AG04449 (cell line): ENCODE results near the gene NTHL1.
A peak's percentile ranks its signal among the peaks of the same experiment; 100 is the strongest.

Source experiments
- CTCF ChIA-PET: fragments of 350-600 bp; formaldehyde crosslinking; extraction: SDS; loops from one replicate; lab custom pipeline; 2021; ENCODE audit warnings: antibody characterized with exemption; lab: Yijun Ruan, JAX
- POLR2A ChIA-PET: fragments of 400-600, 350-600 bp; formaldehyde crosslinking; extraction: SDS; loops from one replicate; lab custom pipeline; 2020; ENCODE audit warnings: antibody characterized with exemption, inconsistent platforms; lab: Yijun Ruan, JAX
- DNase-seq: peaks from one replicate; pipeline ENCODE4 v3.0.0-alpha.2; 2010; ENCODE audit warnings: low read depth, low spot score
- H3K4me3 ChIP-seq: 2 replicates; pipeline ENCODE4 v1.5.1; 2011; ENCODE audit warnings: low read depth, mild to moderate bottlenecking, control low read depth, low read length
- TF ChIP-seq, protein P1 (sequence below): IDR thresholded peaks from one replicate; pipeline ENCODE4 v1.5.1; 2011; ENCODE audit warnings: mild to moderate bottlenecking, moderate library complexity, low read length, control low read depth, inconsistent platforms; ENCODE audit not compliant: insufficient read depth; ENCODE audit errors: missing control alignments

NTHL1 gene

DNA sequence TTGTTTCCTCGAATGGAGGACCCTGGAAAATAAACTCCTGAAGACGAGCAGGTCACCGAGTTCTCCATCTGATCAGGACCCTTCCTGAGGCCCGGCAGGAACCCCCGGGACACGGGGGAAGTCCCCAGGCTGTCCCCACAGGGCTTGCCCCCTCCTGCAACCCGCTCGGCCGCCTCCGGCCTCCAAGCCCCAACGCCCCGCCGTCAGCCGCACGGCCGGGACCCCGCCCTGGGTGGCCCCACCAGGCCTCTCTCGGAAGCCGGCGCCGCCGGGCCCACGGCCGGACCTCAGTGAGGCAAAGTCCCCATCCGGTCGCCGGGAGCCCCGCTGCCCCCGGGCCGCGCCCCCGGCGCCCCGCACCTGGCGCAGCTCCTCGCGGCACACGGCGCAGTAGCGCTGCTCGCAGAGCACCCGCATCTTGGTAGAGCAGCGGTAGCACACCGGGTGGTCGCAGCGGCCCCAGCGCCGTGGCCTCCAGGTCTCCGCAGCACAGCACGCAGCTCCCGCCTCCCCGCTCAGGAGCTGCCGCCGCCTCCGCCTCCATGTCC is 38.4 kb downstream of the NTHL1 start:
- POLR2A ChIA-PET, result interaction anchor here (0.6 to 1.2 kb wide), 5 partner anchors 14 to 146 kb away, joined by 3 read pairs; partner anchors contain the start of genes RPS2 and TRAF7
- H3K4me3 ChIP-seq, result peak overlapping the region; percentile 72
- no peak for DNase-seq
- TF ChIP-seq, protein P1, sequence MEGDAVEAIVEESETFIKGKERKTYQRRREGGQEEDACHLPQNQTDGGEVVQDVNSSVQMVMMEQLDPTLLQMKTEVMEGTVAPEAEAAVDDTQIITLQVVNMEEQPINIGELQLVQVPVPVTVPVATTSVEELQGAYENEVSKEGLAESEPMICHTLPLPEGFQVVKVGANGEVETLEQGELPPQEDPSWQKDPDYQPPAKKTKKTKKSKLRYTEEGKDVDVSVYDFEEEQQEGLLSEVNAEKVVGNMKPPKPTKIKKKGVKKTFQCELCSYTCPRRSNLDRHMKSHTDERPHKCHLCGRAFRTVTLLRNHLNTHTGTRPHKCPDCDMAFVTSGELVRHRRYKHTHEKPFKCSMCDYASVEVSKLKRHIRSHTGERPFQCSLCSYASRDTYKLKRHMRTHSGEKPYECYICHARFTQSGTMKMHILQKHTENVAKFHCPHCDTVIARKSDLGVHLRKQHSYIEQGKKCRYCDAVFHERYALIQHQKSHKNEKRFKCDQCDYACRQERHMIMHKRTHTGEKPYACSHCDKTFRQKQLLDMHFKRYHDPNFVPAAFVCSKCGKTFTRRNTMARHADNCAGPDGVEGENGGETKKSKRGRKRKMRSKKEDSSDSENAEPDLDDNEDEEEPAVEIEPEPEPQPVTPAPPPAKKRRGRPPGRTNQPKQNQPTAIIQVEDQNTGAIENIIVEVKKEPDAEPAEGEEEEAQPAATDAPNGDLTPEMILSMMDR, result no peak
- CTCF ChIA-PET, result interaction anchor here (2.0 to 10.6 kb wide), 4 partner anchors 11 to 131 kb away, joined by 5 to 176 read pairs (median 7); partner anchors contain the start of gene PKD1

DNA sequence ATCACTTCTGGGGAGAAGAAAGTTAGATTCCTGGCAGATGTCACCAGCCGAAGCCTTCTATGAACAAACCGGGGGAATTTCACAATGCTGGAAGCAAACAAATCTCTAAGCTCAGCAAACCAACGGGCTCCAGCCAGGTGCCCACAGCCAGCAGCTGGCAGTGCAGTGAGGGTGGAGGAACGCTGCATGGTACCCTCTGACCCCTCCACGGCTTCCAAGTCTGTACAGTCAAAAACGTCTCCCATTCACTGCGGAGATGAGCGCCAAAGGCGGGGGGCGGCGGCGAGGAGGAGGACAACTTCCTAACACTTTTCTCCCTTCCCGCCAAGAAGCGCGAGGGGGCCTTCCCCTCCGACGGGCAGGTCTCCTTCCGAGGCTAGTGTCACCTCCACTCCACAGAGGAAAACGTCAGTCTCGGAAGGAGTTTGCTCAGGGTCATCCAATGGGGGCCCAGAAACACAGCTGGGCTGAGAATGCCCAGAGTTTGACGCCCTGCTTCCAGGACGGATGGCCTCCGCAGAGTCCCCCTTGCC is 38.9 kb downstream of the NTHL1 start:
- ChIA-PET POLR2A (interaction anchor here (0.7 to 1.4 kb wide), 5 partner anchors 13 to 147 kb away, joined by 3 read pairs; partner anchors contain the start of genes RPS2 and TRAF7), CTCF (interaction anchor here (1.0 to 10.6 kb wide), 5 partner anchors 10 to 131 kb away, joined by 3 to 176 read pairs (median 7); partner anchors contain the start of gene PKD1)
- TF ChIP-seq, protein P1, result no peak
- no peak for DNase-seq
- peak overlapping the region; percentile 72 for H3K4me3 ChIP-seq

DNA sequence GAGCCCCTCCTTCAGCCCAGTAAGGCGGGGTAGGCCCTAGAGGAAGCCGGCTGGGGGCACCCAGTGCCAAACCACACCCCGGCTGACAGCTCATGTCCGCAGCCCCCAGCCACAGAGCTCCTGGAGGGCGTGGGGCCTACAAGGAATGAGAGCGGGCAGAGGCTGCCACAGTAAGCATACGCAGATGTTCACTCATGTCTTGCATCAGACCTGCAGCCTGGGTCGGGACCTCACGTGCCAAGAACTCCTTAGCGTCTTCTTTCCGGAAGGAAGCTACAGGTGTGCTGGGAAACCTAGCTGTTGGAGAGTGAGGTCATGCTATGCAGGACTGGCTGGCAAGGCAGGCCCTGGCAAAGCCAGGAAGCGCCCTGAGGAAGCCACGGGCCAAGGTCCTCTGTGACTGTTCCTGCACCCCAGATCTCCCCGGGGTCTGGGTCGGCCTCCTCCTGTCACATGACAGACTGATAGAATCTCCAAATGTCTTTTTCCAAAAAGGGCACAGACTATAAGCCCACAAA is 39.6 kb downstream of the NTHL1 start:
- H3K4me3 ChIP-seq, result peak overlapping the region; percentile 72
- DNase-seq, result no peak
- CTCF ChIA-PET, result interaction anchor here (1.0 to 10.6 kb wide), 5 partner anchors 10 to 132 kb away, joined by 3 to 176 read pairs (median 7); partner anchors contain the start of gene PKD1

DNA sequence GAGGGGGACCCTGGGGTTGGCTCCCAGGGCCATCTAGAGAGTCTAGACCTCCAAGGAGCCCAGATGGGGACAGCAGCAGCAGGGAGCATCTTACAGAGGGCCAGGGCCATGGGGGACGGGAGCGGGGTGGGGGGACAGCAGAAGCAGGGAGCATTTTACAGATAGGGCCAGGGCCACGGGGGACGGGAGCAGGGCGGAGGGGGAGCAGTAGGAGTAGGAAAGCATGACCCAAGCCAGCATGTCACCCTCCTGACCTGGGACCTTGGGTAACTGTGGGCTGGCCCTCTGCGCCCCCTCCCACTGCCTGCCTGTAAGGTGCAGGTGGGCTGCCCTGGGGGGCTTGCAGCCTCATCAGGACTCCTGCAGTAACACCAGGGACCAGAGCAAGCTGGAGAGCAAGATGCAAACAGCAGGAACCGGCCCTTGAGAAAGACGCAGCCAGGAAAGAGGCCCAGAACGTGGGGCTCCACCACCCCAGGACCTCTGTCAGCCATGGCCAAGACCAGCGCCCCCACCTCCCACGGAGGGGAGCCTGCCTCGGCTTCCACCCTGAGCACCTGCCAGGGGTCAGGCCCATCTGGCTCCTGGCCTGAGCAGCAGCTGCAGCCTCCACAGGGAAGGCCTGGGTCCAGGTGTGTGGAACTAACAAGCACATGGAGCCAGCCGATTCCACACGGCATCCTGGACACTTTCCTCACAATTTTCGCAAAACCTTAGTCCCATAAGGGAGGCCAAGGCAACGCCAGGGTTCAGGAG is 40.4 kb downstream of the NTHL1 start:
- POLR2A ChIA-PET, result interaction anchor here (0.6 to 1.4 kb wide), 2 partner anchors 24 to 148 kb away, joined by 3 read pairs; partner anchors contain the start of gene TRAF7
- CTCF ChIA-PET, result interaction anchor here (1.0 to 10.6 kb wide), 5 partner anchors 9 to 133 kb away, joined by 3 to 176 read pairs (median 7); partner anchors contain the start of gene PKD1
- DNase-seq, result no peak
- H3K4me3 ChIP-seq, result peak overlapping the region; percentile 72
- TF ChIP-seq, protein P1, result no peak

More for the DNA sequence above, 39.6 kb downstream of the NTHL1 start:
- TF ChIP-seq, protein P1, result no peak
- POLR2A ChIA-PET, result interaction anchor here (0.6 to 1.4 kb wide), 3 partner anchors 12 to 147 kb away, joined by 3 read pairs; partner anchors contain the start of gene TRAF7

DNA sequence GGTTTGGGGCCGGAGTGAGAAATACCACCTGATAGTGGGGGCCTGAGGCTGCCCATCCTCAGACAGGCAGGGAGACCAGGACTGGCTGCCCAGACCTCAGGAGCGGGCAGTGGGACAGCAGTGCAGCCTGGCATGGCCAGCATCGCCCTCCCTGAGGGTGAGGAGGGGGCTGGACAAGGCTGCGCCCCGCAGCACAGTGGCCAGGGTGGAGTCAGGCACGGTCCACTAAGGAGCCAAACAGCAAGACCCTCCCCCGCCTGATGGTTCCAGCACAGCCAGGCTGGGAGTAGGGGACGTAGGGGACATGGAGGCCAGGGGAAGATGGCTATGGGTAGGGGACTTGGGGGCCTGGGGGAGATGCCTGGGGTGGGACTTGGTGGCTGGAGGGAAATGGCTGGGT is 41.3 kb downstream of the NTHL1 start:
- TF ChIP-seq, protein P1, result no peak
- no peak overlapping the region for H3K4me3 ChIP-seq
- ChIA-PET POLR2A (no interaction called here), CTCF (interaction anchor here (6.5 to 10.6 kb wide), 2 partner anchors 18 to 134 kb away, joined by 163 to 176 read pairs; partner anchors contain the start of genes GFER, NOXO1, PKD1 and SYNGR3)
- DNase-seq, result no peak
